ENCODE data around the gene COL20A1.

DNA sequence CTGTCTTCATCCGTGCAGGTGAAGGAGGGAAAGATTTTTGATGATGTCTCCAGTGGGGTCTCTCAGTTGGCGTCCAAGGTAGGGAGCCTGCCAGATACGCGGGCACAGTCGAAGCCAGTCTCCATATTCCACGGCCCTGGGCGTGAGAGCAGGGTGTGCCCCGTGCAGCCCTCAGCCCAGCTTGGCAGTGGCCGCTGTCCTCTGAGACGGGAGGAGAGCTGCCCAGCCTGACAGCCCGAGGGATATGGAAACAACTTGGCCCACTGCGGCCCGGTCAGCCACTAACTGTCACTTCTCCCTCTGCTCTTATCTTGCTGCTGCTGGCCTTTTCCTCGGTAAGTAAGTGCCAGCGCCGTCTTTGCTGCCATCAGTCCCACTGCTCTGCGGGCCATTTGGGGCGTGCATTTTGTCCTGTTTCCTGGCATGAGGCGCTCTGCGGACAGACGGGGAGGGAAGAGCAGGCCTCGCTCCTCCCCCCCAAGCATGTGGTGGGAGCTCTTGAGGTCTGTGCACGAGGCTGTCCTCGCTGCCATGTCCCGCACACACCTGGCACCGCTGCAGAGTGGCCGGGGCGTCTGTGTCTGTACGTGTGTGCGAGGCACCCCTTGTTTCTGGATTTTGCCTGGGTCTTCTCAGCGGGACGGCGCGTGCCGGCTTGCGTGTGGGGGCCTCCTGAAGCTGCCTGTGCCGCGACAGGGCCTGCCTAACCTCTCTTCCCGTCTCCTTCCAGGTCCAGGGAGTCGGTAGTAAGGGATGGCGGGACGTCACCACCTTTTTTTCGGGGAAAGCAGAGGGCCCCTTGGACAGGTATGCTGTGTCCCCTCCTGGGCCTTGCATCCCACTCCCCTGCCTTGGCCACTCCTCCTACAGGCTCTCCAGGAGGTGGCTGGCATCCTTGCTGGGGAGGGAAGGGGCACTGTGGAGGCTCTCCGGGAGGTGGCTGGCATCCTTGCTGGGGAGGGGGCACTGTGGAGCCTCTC, 7.1 kb upstream of the COL20A1 start:
- TF ChIP-seq, protein P1, sequence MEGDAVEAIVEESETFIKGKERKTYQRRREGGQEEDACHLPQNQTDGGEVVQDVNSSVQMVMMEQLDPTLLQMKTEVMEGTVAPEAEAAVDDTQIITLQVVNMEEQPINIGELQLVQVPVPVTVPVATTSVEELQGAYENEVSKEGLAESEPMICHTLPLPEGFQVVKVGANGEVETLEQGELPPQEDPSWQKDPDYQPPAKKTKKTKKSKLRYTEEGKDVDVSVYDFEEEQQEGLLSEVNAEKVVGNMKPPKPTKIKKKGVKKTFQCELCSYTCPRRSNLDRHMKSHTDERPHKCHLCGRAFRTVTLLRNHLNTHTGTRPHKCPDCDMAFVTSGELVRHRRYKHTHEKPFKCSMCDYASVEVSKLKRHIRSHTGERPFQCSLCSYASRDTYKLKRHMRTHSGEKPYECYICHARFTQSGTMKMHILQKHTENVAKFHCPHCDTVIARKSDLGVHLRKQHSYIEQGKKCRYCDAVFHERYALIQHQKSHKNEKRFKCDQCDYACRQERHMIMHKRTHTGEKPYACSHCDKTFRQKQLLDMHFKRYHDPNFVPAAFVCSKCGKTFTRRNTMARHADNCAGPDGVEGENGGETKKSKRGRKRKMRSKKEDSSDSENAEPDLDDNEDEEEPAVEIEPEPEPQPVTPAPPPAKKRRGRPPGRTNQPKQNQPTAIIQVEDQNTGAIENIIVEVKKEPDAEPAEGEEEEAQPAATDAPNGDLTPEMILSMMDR (IDR thresholded peaks at IDR 0.05; ENCODE audit: insufficient read depth, low read depth, low read length), result no peak
- TF ChIP-seq EZH2 (IDR thresholded peaks at IDR 0.05; ENCODE audit: insufficient read depth, low read length), result no peak
